NT2/D1 (cell line): ENCODE results near the gene PARD6A.

ENCODE experiments used
- SUZ12 ChIP-seq: IDR thresholded peaks from 2 replicates; pipeline ENCODE4 v1.6.1; 2011; ENCODE audit not compliant: insufficient read length, insufficient read depth; ENCODE audit errors: extremely low read depth
- YY1 ChIP-seq: IDR thresholded peaks from 2 replicates; pipeline ENCODE4 v1.6.1; 2011; ENCODE audit not compliant: insufficient read length, insufficient read depth
- ZNF274 ChIP-seq: IDR thresholded peaks from 2 replicates; pipeline ENCODE4 v1.6.1; 2011; ENCODE audit warnings: mild to moderate bottlenecking, low read depth, low read length

DNA sequence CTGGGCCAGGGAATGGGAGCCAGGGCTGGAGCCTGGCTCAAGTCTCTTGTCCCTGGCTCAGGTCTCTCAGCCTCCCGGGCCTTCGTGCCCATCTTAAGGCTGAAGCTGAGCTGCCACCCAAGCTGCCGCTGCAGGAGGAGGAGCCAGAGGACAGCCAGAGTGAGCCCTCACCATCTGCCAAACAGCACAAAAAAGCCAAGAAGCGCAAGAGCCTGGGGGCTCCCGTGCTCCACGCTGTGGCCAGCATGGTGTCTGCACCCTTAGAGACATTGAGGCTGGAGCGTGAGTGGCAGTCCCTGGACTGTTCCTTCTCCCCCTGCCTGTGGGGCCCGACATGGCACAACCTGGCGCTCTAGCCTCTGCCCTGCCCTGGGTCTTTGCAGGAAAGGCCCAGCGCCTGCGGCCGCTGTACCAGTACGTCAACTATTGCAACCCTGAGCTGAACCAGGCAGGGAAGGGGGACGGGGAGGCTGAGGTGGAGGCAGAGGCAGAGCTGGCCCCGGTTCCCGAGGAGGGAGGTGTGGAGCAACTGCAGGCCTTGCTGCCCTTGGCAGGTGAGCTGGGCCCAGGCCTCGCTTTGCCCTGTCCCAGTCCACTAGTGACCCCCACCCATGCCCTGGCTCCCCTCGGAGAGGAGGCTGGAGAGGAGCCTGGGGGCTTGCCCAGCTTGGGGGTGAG, 7.2 kb downstream of the PARD6A start:
- TF ChIP-seq ZNF274 (no peak), YY1 (no peak), SUZ12 (no peak)
